Globus pallidus (tissue), 1 donor: ENCODE data around the gene RRAGD.

Experiments
- DNase-seq: peaks from one replicate; pipeline ENCODE4 v3.0.0-alpha.2; 2015; ENCODE audit warnings: low spot score

Gene RRAGD

GRCh38 chr6:89375427-89376267 lies 36.4 kb downstream of the RRAGD start:
- no peak for DNase-seq

- DNase-seq: no peak
These were observed 39.6 kb downstream of the RRAGD start for GRCh38 chr6:89372506-89372901.

- DNase-seq: peak; percentile 90
These were observed 40.1 kb downstream of the RRAGD start for GRCh38 chr6:89371849-89372505.

- DNase-seq: no peak
These were observed 43.1 kb downstream of the RRAGD start for GRCh38 chr6:89368999-89369398.

GRCh38 chr6:89368107-89368506 lies 44.0 kb downstream of the RRAGD start:
- DNase-seq: peak; percentile 65

- no peak for DNase-seq
These were observed 47.5 kb downstream of the RRAGD start for GRCh38 chr6:89364586-89364985.

- no peak for DNase-seq
These were observed 50.9 kb downstream of the RRAGD start for GRCh38 chr6:89361171-89361570.

GRCh38 chr6:89360415-89360999 lies 51.6 kb downstream of the RRAGD start:
- no peak for DNase-seq

GRCh38 chr6:89359561-89359960 lies 52.5 kb downstream of the RRAGD start:
- no peak for DNase-seq

GRCh38 chr6:89357390-89357789 lies 54.7 kb downstream of the RRAGD start:
- no peak for DNase-seq

GRCh38 chr6:89356642-89357170 lies 55.4 kb downstream of the RRAGD start:
- no peak for DNase-seq

- DNase-seq: no peak
These were observed 56.4 kb downstream of the RRAGD start for GRCh38 chr6:89355511-89356194.

GRCh38 chr6:89353702-89354392 lies 58.2 kb downstream of the RRAGD start:
- DNase-seq: no peak

GRCh38 chr6:89353118-89353556 lies 58.9 kb downstream of the RRAGD start:
- no peak for DNase-seq

- DNase-seq: peak; percentile 89
These were observed 59.6 kb downstream of the RRAGD start, which contains the start of gene UBE2J1 for GRCh38 chr6:89352278-89353117. TSS of gene UBE2J1 (minus strand) at chr6:89352722. CDS start at chr6:89352569, 153 bp downstream.

GRCh38 chr6:89351671-89352277 lies 60.3 kb downstream of the RRAGD start:
- no peak for DNase-seq

GRCh38 chr6:89350281-89350966 lies 61.6 kb downstream of the RRAGD start:
- DNase-seq: peak; percentile 43

GRCh38 chr6:89348372-89348771 lies 63.7 kb downstream of the RRAGD start:
- DNase-seq: no peak

- no peak for DNase-seq
These were observed 64.2 kb downstream of the RRAGD start for GRCh38 chr6:89347825-89348224.
